ENCODE data around the gene ELOF1. TPM values are rescaled to one million over a fixed set of nuclear protein-coding genes. Genes with fewer than 3 reads are reported as not detected.
"Not testable (repeated sequence)": the region's sequence is repeated elsewhere in the genome, so short reads cannot be mapped to it uniquely, and the experiment has no call there.

The ELOF1 gene
- total and polyA plus RNA-seq, 9 donors, result 30.4 to 57.4 (median 49.2) TPM

- no peaks in the 10 kb centered on the region for H3K27me3 ChIP-seq
- no peak for DNase-seq
- TF ChIP-seq POLR2A (IDR thresholded peaks at IDR 0.05) (no peak), EP300 (IDR thresholded peaks at IDR 0.05) (no peak), CTCF (IDR thresholded peaks at IDR 0.05) (no peak)
- no peaks in the 10 kb centered on the region for H3K9me3 ChIP-seq
- 85 to 92% (median 87%) methylated on average over 9 of the region's 9 CpGs for WGBS, 3 donors
- H3K4me1 ChIP-seq (ENCODE audit: insufficient read depth), result peaks cover 12% of the 10 kb centered on the region
- no peak overlapping the region for H3K4me3 ChIP-seq
- no peaks in the 10 kb centered on the region for H3K36me3 ChIP-seq
- H3K27ac ChIP-seq, result no peak overlapping the region
- intact Hi-C loops (cut with DNase I), result no loop called here
These were observed 15.7 kb upstream of the ELOF1 start for GRCh38 chr19:11574689-11575088.

GRCh38 chr19:11573763-11574162 is 14.7 kb upstream of the ELOF1 start:
- intact Hi-C loops (cut with DNase I), result not testable (repeated sequence)

GRCh38 chr19:11573354-11573753 is 14.3 kb upstream of the ELOF1 start:
- H3K36me3 ChIP-seq; H3K4me1 ChIP-seq (ENCODE audit: insufficient read depth); H3K27ac ChIP-seq; H3K9me3 ChIP-seq; intact Hi-C loops (cut with DNase I); H3K4me3 ChIP-seq; H3K27me3 ChIP-seq; DNase-seq: not testable (repeated sequence)
- 75 to 87% (median 79%) methylated on average over 6 of the region's 6 CpGs for WGBS, 3 donors

More at GRCh38 chr19:11573763-11574162, 14.7 kb upstream of the ELOF1 start:
- 71 to 95% (median 94%) methylated on average over 4 of the region's 4 CpGs for WGBS, 3 donors
- not testable (repeated sequence) for H3K4me3 ChIP-seq; H3K36me3 ChIP-seq; H3K4me1 ChIP-seq (ENCODE audit: insufficient read depth); H3K9me3 ChIP-seq; H3K27ac ChIP-seq; DNase-seq; H3K27me3 ChIP-seq

GRCh38 chr19:11570039-11570462 is 11.0 kb upstream of the ELOF1 start:
- intact Hi-C loops (cut with DNase I), result no loop called here

GRCh38 chr19:11566164-11566563 is 7.1 kb upstream of the ELOF1 start:
- DNase-seq, result no peak
- intact Hi-C loops (cut with DNase I), result no loop called here
- no peak for TF ChIP-seq EP300 (IDR thresholded peaks at IDR 0.05)
- no peak for TF ChIP-seq CTCF (IDR thresholded peaks at IDR 0.05)
- no peak for TF ChIP-seq POLR2A (IDR thresholded peaks at IDR 0.05)
- H3K27ac ChIP-seq, result no peak overlapping the region
- H3K27me3 ChIP-seq, result no peaks in the 10 kb centered on the region
- H3K9me3 ChIP-seq, result no peaks in the 10 kb centered on the region
- H3K4me3 ChIP-seq, result no peak overlapping the region
- 85 to 95% (median 90%) methylated on average over 2 of the region's 2 CpGs for WGBS, 3 donors
- H3K4me1 ChIP-seq (ENCODE audit: insufficient read depth), result no peaks in the 10 kb centered on the region
- no peaks in the 10 kb centered on the region for H3K36me3 ChIP-seq

More at GRCh38 chr19:11570039-11570462, 11.0 kb upstream of the ELOF1 start:
- DNase-seq, result no peak
- Histone ChIP-seq H3K36me3 (no peaks in the 10 kb centered on the region), H3K27ac (no peak overlapping the region), H3K27me3 (no peaks in the 10 kb centered on the region), H3K9me3 (no peaks in the 10 kb centered on the region), H3K4me3 (no peak overlapping the region), H3K4me1 (ENCODE audit: insufficient read depth) (no peaks in the 10 kb centered on the region)
- TF ChIP-seq CTCF (IDR thresholded peaks at IDR 0.05) (no peak), EP300 (IDR thresholded peaks at IDR 0.05) (no peak), POLR2A (IDR thresholded peaks at IDR 0.05) (no peak)
- whole genome bisulfite sequencing, 3 donors, result 53 to 63% (median 63%) methylated on average over 5 of the region's 5 CpGs

- H3K27me3 ChIP-seq; intact Hi-C loops (cut with DNase I); H3K4me1 ChIP-seq (ENCODE audit: insufficient read depth); DNase-seq; H3K4me3 ChIP-seq; H3K36me3 ChIP-seq; H3K27ac ChIP-seq; H3K9me3 ChIP-seq: not testable (repeated sequence)
- 84 to 90% (median 87%) methylated on average over 5 of the region's 5 CpGs for WGBS, 3 donors
These were observed 6.6 kb upstream of the ELOF1 start for GRCh38 chr19:11565649-11565980.

GRCh38 chr19:11564082-11564807 is 5.2 kb upstream of the ELOF1 start:
- H3K4me1 ChIP-seq (ENCODE audit: insufficient read depth); H3K9me3 ChIP-seq; intact Hi-C loops (cut with DNase I); H3K36me3 ChIP-seq; H3K27me3 ChIP-seq; DNase-seq; H3K4me3 ChIP-seq; H3K27ac ChIP-seq: not testable (repeated sequence)
- 91 to 96% (median 93%) methylated on average over 6 of the region's 6 CpGs for WGBS, 3 donors

Data from ovary (tissue), 9 donors.